ENCODE results near the gene PHF20. TPM values are rescaled to one million over a fixed set of nuclear protein-coding genes. Genes with fewer than 3 reads are reported as not detected.
"Not testable (repeated sequence)": the region's sequence is repeated elsewhere in the genome, so short reads cannot be mapped to it uniquely, and the experiment has no call there.

PHF20 gene
- polyA plus RNA-seq, 6 donors from 2014 or later, result 150 to 257 (median 154) TPM

DNA sequence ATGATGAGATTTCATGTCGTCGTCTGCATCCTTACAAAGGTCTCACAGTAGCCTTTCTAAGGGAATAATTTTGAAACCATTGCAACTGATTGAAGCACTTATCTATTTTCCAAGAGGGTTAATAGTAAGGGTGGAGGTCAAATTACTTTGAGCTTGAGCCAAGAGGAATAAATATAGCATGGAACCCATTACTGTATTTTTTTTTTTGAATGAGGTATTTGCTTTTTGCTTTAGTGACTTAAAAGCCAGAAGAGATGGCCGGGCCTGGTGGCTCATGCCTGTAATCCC is 104.2 kb downstream of the PHF20 start:
- Mint-ChIP-seq H3K4me1 (no peaks in the 10 kb centered on the region), H3K36me3 (peaks cover 0 to 10% of the 10 kb centered on the region in 2 donors), H3K9me3 (no peaks in the 10 kb centered on the region), H3K27me3 (no peaks in the 10 kb centered on the region), H3K27ac (no peak overlapping the region), H3K4me3 (no peak overlapping the region)
- ATAC-seq (ENCODE audit: low read depth in 2 of 2) (no peak), DNase-seq (no peak)

DNA sequence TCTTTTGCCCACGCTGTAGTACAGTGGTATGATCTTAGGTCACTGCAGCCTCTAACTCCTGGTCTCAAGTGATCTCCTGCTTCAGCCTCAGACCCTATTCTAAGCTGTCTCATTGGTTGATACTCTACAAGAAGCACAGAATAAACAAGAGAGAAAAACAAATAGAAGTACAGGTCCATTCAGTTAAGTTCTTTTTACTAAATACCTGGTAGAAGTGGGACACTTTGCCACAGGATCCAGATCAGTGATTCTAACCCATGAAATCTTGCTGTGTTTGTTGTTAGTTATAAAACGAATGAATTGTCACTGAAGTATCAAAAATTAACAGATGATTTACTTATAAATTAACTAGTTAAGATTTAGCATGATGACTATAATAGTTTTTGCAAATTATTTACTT is 105.8 kb downstream of the PHF20 start:
- Mint-ChIP-seq H3K9me3 (no peaks in the 10 kb centered on the region), H3K4me3 (no peak overlapping the region), H3K4me1 (no peaks in the 10 kb centered on the region), H3K36me3 (peaks cover 0 to 5% of the 10 kb centered on the region in 2 donors), H3K27me3 (no peaks in the 10 kb centered on the region), H3K27ac (peak overlapping the region in 2 of 6 donors; percentile 21 to 54)
- DNase-seq (no peak), ATAC-seq (ENCODE audit: low read depth in 2 of 2) (no peak)

DNA sequence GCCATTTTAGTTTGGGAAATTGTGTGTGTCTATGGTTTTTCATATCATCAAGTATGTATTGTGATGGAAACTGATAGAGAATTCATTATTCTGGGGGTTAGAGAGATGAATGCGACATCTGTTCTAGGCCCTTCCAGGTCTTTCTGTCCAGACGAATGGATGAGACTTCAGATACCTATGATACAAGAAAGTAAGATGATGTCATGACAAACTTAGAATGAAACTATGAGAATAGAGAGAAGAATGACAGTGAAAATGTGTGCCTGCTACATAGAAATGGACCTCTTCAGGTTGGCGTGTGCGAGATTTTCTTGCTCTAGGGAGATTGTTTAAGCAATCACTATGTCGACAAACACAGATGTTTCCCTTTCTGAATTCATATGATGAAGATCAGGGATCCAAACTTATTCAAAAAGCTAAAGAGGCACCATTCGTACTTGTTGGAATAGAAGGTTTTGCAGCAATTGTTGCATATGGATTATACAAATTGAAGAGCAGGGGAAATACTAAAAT is 106.4 kb downstream of the PHF20 start:
- Mint-ChIP-seq H3K27me3 (no peaks in the 10 kb centered on the region), H3K9me3 (no peaks in the 10 kb centered on the region), H3K27ac (peak overlapping the region in 1 of 6 donors; percentile 36), H3K36me3 (peaks cover 0 to 5% of the 10 kb centered on the region in 2 donors), H3K4me1 (no peaks in the 10 kb centered on the region), H3K4me3 (no peak overlapping the region)
- DNase-seq (no peak), ATAC-seq (ENCODE audit: low read depth in 2 of 2) (no peak)

DNA sequence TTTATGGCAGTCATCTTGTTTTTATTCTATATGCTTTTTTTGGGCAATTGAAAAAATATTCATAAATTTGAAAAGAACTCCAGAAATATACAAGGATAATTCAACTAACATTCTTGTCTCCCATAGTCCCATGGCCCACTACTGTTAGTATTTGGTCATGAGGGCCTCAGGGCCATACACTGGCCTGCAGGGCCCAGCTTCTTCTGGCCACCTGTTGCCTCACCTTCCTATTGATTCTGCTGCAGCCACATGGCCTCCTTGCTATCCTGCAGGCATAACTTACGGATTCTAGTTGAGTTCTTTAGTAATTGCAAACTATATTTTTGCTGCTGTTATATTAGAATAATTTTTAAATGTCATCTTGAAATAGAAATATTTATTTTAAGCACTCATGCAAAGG is 109.9 kb downstream of the PHF20 start:
- Mint-ChIP-seq H3K27ac (peak overlapping the region in 3 of 6 donors; percentile 42 to 77 (median 76)), H3K4me3 (no peak overlapping the region), H3K4me1 (peaks cover 5 to 9% (median 5%) of the 10 kb centered on the region in 3 donors), H3K36me3 (peaks cover 0 to 5% of the 10 kb centered on the region in 2 donors), H3K9me3 (no peaks in the 10 kb centered on the region), H3K27me3 (no peaks in the 10 kb centered on the region)
- DNase-seq (no peak), ATAC-seq (ENCODE audit: low read depth in 2 of 2) (no peak)

GRCh38 chr20:35882427-35883161 is 110.8 kb downstream of the PHF20 start:
- H3K9me3 Mint-ChIP-seq; ATAC-seq (ENCODE audit: low read depth in 2 of 2); H3K27me3 Mint-ChIP-seq; H3K36me3 Mint-ChIP-seq; H3K4me3 Mint-ChIP-seq; DNase-seq: not testable (repeated sequence)
- Mint-ChIP-seq H3K4me1 (peaks cover 5 to 12% (median 5%) of the 10 kb centered on the region in 3 donors), H3K27ac (peak overlapping the region in 1 of 6 donors; percentile 59)

DNA sequence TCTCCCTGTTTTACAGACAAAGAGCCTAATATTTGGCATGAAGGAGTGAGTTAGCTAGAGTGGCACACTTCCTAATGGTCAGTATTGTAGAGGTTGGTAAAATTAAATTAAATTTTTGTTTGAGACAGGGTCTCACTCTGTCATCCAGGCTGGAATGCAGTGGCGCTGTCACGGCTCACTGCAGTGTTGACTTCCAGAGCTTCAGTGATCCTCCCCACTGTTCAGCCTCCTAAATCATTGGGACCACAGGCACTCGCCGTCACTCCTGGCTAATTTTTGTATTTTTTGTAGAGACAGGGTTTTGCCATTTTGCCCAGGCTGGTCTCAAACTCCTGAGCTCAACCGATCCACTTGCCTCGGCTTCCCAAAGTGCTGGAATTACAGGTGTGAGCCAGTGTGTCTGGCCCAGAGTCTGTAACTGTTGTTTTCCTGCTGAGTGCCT is 111.5 kb downstream of the PHF20 start:
- H3K4me3 Mint-ChIP-seq, result no peak overlapping the region
- ATAC-seq (ENCODE audit: low read depth in 2 of 2), result no peak
- peak overlapping the region in 3 of 6 donors; percentile 36 to 76 (median 45) for H3K27ac Mint-ChIP-seq

DNA sequence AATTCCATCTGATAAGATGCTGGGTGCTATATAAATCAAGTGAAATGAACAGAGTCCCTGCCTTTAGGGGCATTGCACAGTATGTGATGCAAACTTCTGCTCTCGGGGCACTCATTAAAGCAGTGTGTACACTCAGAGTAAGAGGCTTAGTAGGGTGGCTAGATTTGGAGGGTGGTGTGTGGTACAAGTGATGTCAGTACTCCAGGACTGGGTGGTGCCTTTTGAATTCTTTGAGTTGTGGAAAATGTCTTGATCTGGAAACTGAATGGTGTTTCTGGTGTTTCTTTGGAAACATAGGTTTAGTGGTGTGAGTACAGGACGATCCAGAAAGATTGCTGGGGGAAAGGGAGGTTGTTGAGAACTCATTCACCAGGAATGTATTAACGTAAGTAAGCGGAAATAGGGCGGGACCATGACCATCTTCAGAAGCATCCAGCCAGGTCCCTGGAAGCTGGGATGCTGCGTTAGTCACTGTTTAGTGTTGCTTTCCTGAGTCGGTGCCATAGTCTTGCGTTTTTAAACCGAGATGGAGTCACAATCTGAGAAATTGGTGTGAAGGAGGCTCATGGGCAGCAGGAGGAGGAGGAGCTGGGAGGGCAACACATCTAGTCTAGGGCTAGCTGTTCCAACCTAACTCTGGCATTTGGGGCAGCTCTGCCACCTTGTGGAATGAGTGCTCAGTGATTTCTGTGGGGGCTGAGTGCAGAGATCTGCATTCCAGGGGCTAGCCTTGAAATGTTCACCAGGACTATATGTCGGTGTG is 112.1 kb downstream of the PHF20 start:
- peaks cover 5 to 12% (median 5%) of the 10 kb centered on the region in 3 donors for H3K4me1 Mint-ChIP-seq
- peak overlapping the region in 5 of 6 donors; percentile 45 to 87 (median 77) for H3K27ac Mint-ChIP-seq
- no peaks in the 10 kb centered on the region for H3K36me3 Mint-ChIP-seq
- ATAC-seq (ENCODE audit: low read depth in 2 of 2) (peak; percentile 88 to 98), DNase-seq (peak; percentile 32)
- H3K9me3 Mint-ChIP-seq, result no peaks in the 10 kb centered on the region
- H3K4me3 Mint-ChIP-seq, result no peak overlapping the region
- no peaks in the 10 kb centered on the region for H3K27me3 Mint-ChIP-seq

More for the DNA sequence above, 111.5 kb downstream of the PHF20 start:
- Mint-ChIP-seq H3K4me1 (peaks cover 5 to 12% (median 5%) of the 10 kb centered on the region in 3 donors), H3K27me3 (no peaks in the 10 kb centered on the region), H3K36me3 (no peaks in the 10 kb centered on the region), H3K9me3 (no peaks in the 10 kb centered on the region)
- no peak for DNase-seq

GRCh38 chr20:35884541-35884865 is 112.7 kb downstream of the PHF20 start:
- no peaks in the 10 kb centered on the region for H3K9me3 Mint-ChIP-seq
- no peaks in the 10 kb centered on the region for H3K27me3 Mint-ChIP-seq
- H3K36me3 Mint-ChIP-seq, result no peaks in the 10 kb centered on the region
- H3K4me3 Mint-ChIP-seq, result no peak overlapping the region
- DNase-seq, result no peak
- peaks cover 5 to 12% (median 5%) of the 10 kb centered on the region in 3 donors for H3K4me1 Mint-ChIP-seq
- ATAC-seq (ENCODE audit: low read depth in 2 of 2), result no peak
- H3K27ac Mint-ChIP-seq, result peak overlapping the region in 1 of 6 donors; percentile 33

- Mint-ChIP-seq H3K36me3 (no peaks in the 10 kb centered on the region), H3K9me3 (no peaks in the 10 kb centered on the region), H3K27me3 (no peaks in the 10 kb centered on the region), H3K4me3 (no peak overlapping the region), H3K27ac (peak overlapping the region in 2 of 6 donors; percentile 33 to 37), H3K4me1 (peaks cover 5 to 12% (median 5%) of the 10 kb centered on the region in 3 donors)
- DNase-seq (no peak), ATAC-seq (ENCODE audit: low read depth in 2 of 2) (no peak)
Measured at GRCh38 chr20:35885212-35885611, 113.4 kb downstream of the PHF20 start.

DNA sequence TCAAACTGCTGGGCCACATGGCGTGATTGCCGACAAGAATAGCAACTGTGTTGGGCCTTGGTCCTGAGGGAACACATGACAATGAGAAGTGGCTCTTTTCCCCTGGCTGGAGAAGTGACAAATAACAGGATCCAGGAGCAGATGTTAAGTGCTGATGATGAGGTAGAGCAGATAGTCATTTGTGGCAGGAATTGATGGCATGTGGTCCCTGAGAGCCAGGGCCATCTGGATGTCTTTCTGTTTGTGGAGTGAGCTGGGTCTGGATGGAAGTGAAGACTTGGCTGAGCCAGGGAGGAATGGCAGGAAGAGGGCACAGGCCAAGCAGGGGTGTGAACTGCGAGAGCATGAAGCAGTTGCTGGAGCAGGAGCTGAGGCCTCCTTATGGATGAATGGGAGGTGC is 114.7 kb downstream of the PHF20 start:
- no peak overlapping the region for H3K4me3 Mint-ChIP-seq
- no peaks in the 10 kb centered on the region for H3K27me3 Mint-ChIP-seq
- DNase-seq, result no peak
- no peaks in the 10 kb centered on the region for H3K36me3 Mint-ChIP-seq
- ATAC-seq (ENCODE audit: low read depth in 2 of 2), result no peak
- no peaks in the 10 kb centered on the region for H3K9me3 Mint-ChIP-seq
- peak overlapping the region in 3 of 6 donors; percentile 6 to 63 (median 56) for H3K27ac Mint-ChIP-seq
- peaks cover 5 to 12% (median 5%) of the 10 kb centered on the region in 3 donors for H3K4me1 Mint-ChIP-seq

- Mint-ChIP-seq H3K27me3 (no peaks in the 10 kb centered on the region), H3K4me3 (no peak overlapping the region), H3K4me1 (peaks cover 5 to 12% (median 5%) of the 10 kb centered on the region in 3 donors), H3K27ac (peak overlapping the region in 1 of 6 donors; percentile 36), H3K9me3 (no peaks in the 10 kb centered on the region), H3K36me3 (no peaks in the 10 kb centered on the region)
- ATAC-seq (ENCODE audit: low read depth in 2 of 2) (no peak), DNase-seq (no peak)
Measured at GRCh38 chr20:35887393-35888064, 115.7 kb downstream of the PHF20 start.

- ATAC-seq (ENCODE audit: low read depth in 2 of 2) (no peak), DNase-seq (no peak)
- no peaks in the 10 kb centered on the region for H3K9me3 Mint-ChIP-seq
- H3K36me3 Mint-ChIP-seq, result no peaks in the 10 kb centered on the region
- peaks cover 5 to 11% (median 7%) of the 10 kb centered on the region in 3 donors for H3K4me1 Mint-ChIP-seq
- H3K4me3 Mint-ChIP-seq, result peak overlapping the region in 1 of 8 donors; percentile 22
- peak overlapping the region in 1 of 6 donors; percentile 76 for H3K27ac Mint-ChIP-seq
- H3K27me3 Mint-ChIP-seq, result no peaks in the 10 kb centered on the region
Measured at GRCh38 chr20:35888657-35889056, 116.8 kb downstream of the PHF20 start.

DNA sequence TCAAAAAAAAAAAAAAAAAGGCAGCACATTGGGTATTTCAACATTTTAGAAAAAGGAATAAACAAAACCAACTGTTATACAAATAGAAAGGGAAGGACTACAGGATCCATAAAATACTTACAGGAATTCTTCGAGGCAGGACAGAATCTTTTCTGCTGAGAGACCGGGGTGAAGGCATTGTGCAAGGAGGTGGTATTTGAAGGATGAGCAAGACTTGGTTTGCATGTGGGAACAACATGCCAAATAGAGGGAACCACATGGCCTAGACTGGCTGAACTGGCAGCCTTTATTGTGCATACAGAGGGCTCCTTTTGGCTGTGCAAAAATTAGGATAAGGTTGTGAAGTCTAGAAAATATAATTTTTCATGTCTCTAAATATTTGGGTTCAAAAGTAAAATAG is 119.6 kb downstream of the PHF20 start:
- Mint-ChIP-seq H3K27me3 (no peaks in the 10 kb centered on the region), H3K4me3 (no peak overlapping the region), H3K36me3 (no peaks in the 10 kb centered on the region), H3K9me3 (no peaks in the 10 kb centered on the region), H3K27ac (no peak overlapping the region), H3K4me1 (peaks cover 4 to 22% (median 15%) of the 10 kb centered on the region in 3 donors)
- DNase-seq (no peak), ATAC-seq (ENCODE audit: low read depth in 2 of 2) (no peak)
